Measurements from ENCODE around the gene FKBP6.
"Not testable (repeated sequence)": the region's sequence is repeated elsewhere in the genome, so short reads cannot be mapped to it uniquely, and the experiment has no call there.

DNA sequence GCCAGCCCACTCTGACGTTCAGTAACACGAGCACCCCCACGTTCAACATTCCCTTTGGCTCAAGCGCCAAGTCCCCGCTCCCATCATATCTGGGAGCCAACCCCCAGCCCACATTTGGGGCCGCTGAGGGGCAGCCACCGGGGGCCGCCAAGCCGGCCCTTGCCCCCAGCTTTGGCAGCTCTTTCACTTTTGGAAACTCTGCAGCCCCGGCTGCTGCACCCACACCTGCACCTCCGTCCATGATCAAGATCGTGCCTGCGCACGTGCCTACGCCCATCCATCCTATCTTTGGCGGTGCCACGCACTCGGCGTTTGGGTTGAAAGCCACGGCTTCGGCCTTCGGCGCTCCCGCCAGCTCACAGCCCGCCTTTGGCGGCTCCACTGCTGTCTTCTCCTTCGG, 30.3 kb upstream of the FKBP6 start:
- TF ChIP-seq, protein P1, sequence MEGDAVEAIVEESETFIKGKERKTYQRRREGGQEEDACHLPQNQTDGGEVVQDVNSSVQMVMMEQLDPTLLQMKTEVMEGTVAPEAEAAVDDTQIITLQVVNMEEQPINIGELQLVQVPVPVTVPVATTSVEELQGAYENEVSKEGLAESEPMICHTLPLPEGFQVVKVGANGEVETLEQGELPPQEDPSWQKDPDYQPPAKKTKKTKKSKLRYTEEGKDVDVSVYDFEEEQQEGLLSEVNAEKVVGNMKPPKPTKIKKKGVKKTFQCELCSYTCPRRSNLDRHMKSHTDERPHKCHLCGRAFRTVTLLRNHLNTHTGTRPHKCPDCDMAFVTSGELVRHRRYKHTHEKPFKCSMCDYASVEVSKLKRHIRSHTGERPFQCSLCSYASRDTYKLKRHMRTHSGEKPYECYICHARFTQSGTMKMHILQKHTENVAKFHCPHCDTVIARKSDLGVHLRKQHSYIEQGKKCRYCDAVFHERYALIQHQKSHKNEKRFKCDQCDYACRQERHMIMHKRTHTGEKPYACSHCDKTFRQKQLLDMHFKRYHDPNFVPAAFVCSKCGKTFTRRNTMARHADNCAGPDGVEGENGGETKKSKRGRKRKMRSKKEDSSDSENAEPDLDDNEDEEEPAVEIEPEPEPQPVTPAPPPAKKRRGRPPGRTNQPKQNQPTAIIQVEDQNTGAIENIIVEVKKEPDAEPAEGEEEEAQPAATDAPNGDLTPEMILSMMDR (conservative IDR thresholded peaks at IDR 0.05 in 1 of 2, IDR thresholded peaks at IDR 0.05 in 1 of 2; ENCODE audit: low read depth in 1 of 2, low read length in 2 of 2): not testable (repeated sequence)
- TF ChIP-seq EZH2 (IDR thresholded peaks at IDR 0.05; ENCODE audit: low read length, missing control alignments): not testable (repeated sequence)
